Keratinocyte (primary cell): ENCODE results near the gene TOR4A. TPM values are rescaled to one million over a fixed set of nuclear protein-coding genes. Genes with fewer than 3 reads are reported as not detected.

Source experiments
- DNase-seq: peaks from one replicate; pipeline ENCODE4 v3.0.0-alpha.2; 2011; ENCODE audit warnings: low read depth, missing footprints, low spot score
- FAIRE-seq: peaks from 2 replicates; lab custom pipeline; 2011; peaks lifted over from hg19 to GRCh38; lab: Jason Lieb, UNC
- H2AFZ ChIP-seq: 2 replicates; pipeline ENCODE4 v1.6.0; 2012; ENCODE audit warnings: low read length, control low read depth, inconsistent platforms; ENCODE audit not compliant: control insufficient read depth
- H3K27ac ChIP-seq: 2 replicates; pipeline ENCODE4 v1.5.1; 2011; ENCODE audit warnings: low read length; ENCODE audit not compliant: control insufficient read depth, insufficient read depth
- H3K27me3 ChIP-seq: 3 replicates; pipeline ENCODE4 v1.6.0; 2011; ENCODE audit warnings: low read length; ENCODE audit not compliant: control insufficient read depth, insufficient read depth; ENCODE audit errors: extremely low read depth
- H3K36me3 ChIP-seq, 2 experiments: 2 replicates in 1 of 2; 3 replicates in 1 of 2; pipeline ENCODE4 v1.5.1; 2011; ENCODE audit warnings: low read length in 2 of 2, mild to moderate bottlenecking in 1 of 2; ENCODE audit not compliant: control insufficient read depth in 2 of 2, insufficient read depth in 2 of 2; ENCODE audit errors: extremely low read depth in 1 of 2
- H3K4me1 ChIP-seq: 3 replicates; pipeline ENCODE4 v1.5.1; 2011; ENCODE audit warnings: low read length; ENCODE audit not compliant: control insufficient read depth, insufficient read depth; ENCODE audit errors: extremely low read depth
- H3K4me2 ChIP-seq: 3 replicates; pipeline ENCODE4 v1.6.0; 2011; ENCODE audit warnings: low read depth, low read length; ENCODE audit not compliant: control insufficient read depth, insufficient read depth; ENCODE audit errors: extremely low read depth
- H3K4me3 ChIP-seq, 3 experiments: fragments of 200-600 bp in 1 of 3; sonication (generic) in 1 of 3; 2 replicates in 2 of 3; 3 replicates in 1 of 3; pipeline ENCODE4 v1.5.1; 2011 to 2016; ENCODE audit warnings: low read length in 3 of 3, mild to moderate bottlenecking in 3 of 3, control low read depth in 2 of 3, inconsistent platforms in 1 of 3, low read depth in 1 of 3, mixed read lengths in 1 of 3, mixed run types in 1 of 3, moderate library complexity in 1 of 3; ENCODE audit not compliant: control insufficient read depth in 2 of 3, insufficient read depth in 2 of 3; ENCODE audit errors: extremely low read depth in 1 of 3
- H3K79me2 ChIP-seq: 2 replicates; pipeline ENCODE4 v1.6.0; 2012; ENCODE audit warnings: low read length; ENCODE audit not compliant: control insufficient read depth, insufficient read depth
- H3K9ac ChIP-seq: 3 replicates; pipeline ENCODE4 v1.6.0; 2011; ENCODE audit warnings: low read length; ENCODE audit not compliant: control insufficient read depth, insufficient read depth; ENCODE audit errors: extremely low read depth
- H3K9me1 ChIP-seq: 3 replicates; pipeline ENCODE4 v1.6.0; 2011; ENCODE audit warnings: low read length; ENCODE audit not compliant: control insufficient read depth, insufficient read depth; ENCODE audit errors: extremely low read depth
- H3K9me3 ChIP-seq: 2 replicates; pipeline ENCODE4 v1.5.1; 2012; ENCODE audit warnings: low read depth, low read length; ENCODE audit not compliant: control insufficient read depth
- H4K20me1 ChIP-seq: 3 replicates; pipeline ENCODE4 v1.6.0; 2011; ENCODE audit warnings: low read length; ENCODE audit not compliant: control insufficient read depth, insufficient read depth; ENCODE audit errors: extremely low read depth
- EZH2 ChIP-seq: IDR thresholded peaks from one replicate; pipeline ENCODE4 v1.6.1; 2012; ENCODE audit warnings: inconsistent platforms, mild to moderate bottlenecking, low read length, moderate library complexity
- dilution Hi-C: fragments of 300-500 bp; cut with MboI; formaldehyde crosslinking; loops from one replicate; pipeline ENCODE4 v1.7.0; 2020; ENCODE audit warnings: low sequenced_read_pairs; ENCODE audit not compliant: extremely low pct_ligation_motif_present
- polyA plus RNA-seq, 5 experiments: library from polyadenylated mRNA; depleted of rRNA in 3 of 5; stranded (reverse) in 3 of 5; stranded (forward) in 1 of 5; unstranded in 1 of 5; fragments of >200 nt; gene quantifications; 1 replicate in 1 of 5; 2 replicates in 3 of 5; 3 replicates in 1 of 5; pipeline versions ENCODE4 v1.2.1 to v1.2.3, GENCODE V29; 2011 to 2012; ENCODE audit warnings: missing spikeins in 2 of 5, low read depth in 1 of 5, low replicate concordance in 1 of 5
- TF ChIP-seq, protein P1 (sequence below), 3 experiments: IDR thresholded peaks in 1 of 3; conservative IDR thresholded peaks in 1 of 3; optimal IDR thresholded peaks in 1 of 3; 2 replicates in 2 of 3; 3 replicates in 1 of 3; pipeline versions ENCODE3 to v1.5.1; 2011; ENCODE audit warnings: low read length in 3 of 3, mild to moderate bottlenecking in 3 of 3, moderate library complexity in 2 of 3, control low read depth in 1 of 3, inconsistent platforms in 1 of 3; ENCODE audit not compliant: insufficient read depth in 2 of 3; ENCODE audit errors: extremely low read depth in 1 of 3

The TOR4A gene
- polyA plus RNA-seq, 1 donor (not counting 4 experiments of a cell fraction or from before 2014, with no cell fraction given) = 5.8 TPM

DNA sequence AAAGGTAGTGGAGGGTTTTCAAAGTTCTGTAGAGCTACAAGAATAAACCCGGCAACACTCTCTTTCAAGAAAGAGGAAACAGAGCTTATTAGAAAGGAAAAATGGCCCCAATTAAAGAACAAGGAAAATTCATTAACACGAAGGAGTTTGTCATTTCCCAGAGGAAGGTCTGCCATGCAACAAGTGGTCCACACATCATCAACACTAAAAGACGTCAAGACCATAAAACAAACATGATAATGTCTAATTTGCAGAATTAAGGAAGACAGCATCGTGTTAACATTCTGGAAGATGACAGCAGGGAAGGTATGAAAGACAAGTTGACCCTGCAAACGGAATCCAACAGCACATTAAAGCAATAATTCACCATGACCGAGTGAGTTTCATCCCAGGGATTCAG is 53.2 kb downstream of the TOR4A start:
- Histone ChIP-seq H3K9me3 (no peaks in the 10 kb centered on the region), H3K4me1 (no peaks in the 10 kb centered on the region), H3K36me3 (no peaks in the 10 kb centered on the region), H3K4me2 (no peak overlapping the region), H3K9me1 (no peaks in the 10 kb centered on the region), H3K79me2 (no peaks in the 10 kb centered on the region), H3K27me3 (no peaks in the 10 kb centered on the region), H4K20me1 (no peaks in the 10 kb centered on the region), H3K27ac (no peak overlapping the region), H3K4me3 (no peak overlapping the region), H2AFZ (no peak overlapping the region), H3K9ac (no peak overlapping the region)
- DNase-seq (no peak), FAIRE-seq (no peak)
- dilution Hi-C loops = no loop called here
- TF ChIP-seq EZH2 = no peak
- TF ChIP-seq, protein P1, sequence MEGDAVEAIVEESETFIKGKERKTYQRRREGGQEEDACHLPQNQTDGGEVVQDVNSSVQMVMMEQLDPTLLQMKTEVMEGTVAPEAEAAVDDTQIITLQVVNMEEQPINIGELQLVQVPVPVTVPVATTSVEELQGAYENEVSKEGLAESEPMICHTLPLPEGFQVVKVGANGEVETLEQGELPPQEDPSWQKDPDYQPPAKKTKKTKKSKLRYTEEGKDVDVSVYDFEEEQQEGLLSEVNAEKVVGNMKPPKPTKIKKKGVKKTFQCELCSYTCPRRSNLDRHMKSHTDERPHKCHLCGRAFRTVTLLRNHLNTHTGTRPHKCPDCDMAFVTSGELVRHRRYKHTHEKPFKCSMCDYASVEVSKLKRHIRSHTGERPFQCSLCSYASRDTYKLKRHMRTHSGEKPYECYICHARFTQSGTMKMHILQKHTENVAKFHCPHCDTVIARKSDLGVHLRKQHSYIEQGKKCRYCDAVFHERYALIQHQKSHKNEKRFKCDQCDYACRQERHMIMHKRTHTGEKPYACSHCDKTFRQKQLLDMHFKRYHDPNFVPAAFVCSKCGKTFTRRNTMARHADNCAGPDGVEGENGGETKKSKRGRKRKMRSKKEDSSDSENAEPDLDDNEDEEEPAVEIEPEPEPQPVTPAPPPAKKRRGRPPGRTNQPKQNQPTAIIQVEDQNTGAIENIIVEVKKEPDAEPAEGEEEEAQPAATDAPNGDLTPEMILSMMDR (optimal IDR thresholded peaks at IDR 0.05 in 1 of 3, IDR thresholded peaks at IDR 0.05 in 1 of 3, conservative IDR thresholded peaks at IDR 0.05 in 1 of 3; ENCODE audit: extremely low read depth in 1 of 3, insufficient read depth in 2 of 3, low read length in 3 of 3) = no peak

DNA sequence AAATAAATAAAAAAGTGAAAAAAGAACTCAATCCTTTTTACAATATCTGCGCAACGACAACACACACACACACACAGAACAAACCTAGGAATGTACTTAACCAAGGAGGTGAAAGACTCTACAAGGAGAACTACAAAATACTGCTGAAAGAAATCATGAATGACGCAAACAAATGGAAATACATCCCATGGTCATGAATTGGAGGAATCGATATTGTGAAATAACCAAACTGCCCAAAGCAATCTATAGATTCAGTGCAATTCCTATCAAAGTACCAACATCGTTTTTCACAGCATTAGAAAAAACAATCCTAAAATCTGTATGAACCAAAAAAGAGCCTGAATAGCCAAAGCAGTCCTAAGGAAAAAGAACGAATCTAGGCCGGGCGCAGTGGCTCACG is 54.4 kb downstream of the TOR4A start:
- H3K4me1 ChIP-seq = no peaks in the 10 kb centered on the region
- no peak overlapping the region for H3K27ac ChIP-seq
- H3K79me2 ChIP-seq = no peaks in the 10 kb centered on the region
- DNase-seq (no peak), FAIRE-seq (no peak)
- H4K20me1 ChIP-seq = no peaks in the 10 kb centered on the region
- dilution Hi-C loops = no loop called here
- H3K27me3 ChIP-seq = no peaks in the 10 kb centered on the region
- H3K9ac ChIP-seq = no peak overlapping the region
- H3K36me3 ChIP-seq = no peaks in the 10 kb centered on the region
- no peaks in the 10 kb centered on the region for H3K9me1 ChIP-seq
- no peak overlapping the region for H2AFZ ChIP-seq
- no peak for TF ChIP-seq EZH2
- TF ChIP-seq, protein P1 (optimal IDR thresholded peaks at IDR 0.05 in 1 of 3, IDR thresholded peaks at IDR 0.05 in 1 of 3, conservative IDR thresholded peaks at IDR 0.05 in 1 of 3; ENCODE audit: extremely low read depth in 1 of 3, insufficient read depth in 2 of 3, low read length in 3 of 3) = no peak
- H3K4me3 ChIP-seq = no peak overlapping the region
- H3K9me3 ChIP-seq = no peaks in the 10 kb centered on the region
- no peak overlapping the region for H3K4me2 ChIP-seq

Other genes with a start within 250 kb of the TOR4A start
- 1.3 to 4.2 TPM (median 1.4 TPM) in 3 replicates for gene ABCA2, start 249.5 kb upstream of the TOR4A start, polyA plus RNA-seq
- gene FUT7, start 245.6 kb upstream of the TOR4A start, polyA plus RNA-seq = not detected in 3 replicates
- gene NPDC1, start 231.5 kb upstream of the TOR4A start, polyA plus RNA-seq = 9.8 to 23.8 TPM (median 10.6 TPM) in 3 replicates
- gene ENTPD2, start 223.7 kb upstream of the TOR4A start, polyA plus RNA-seq = 0.52 to 1.3 TPM (median 0.65 TPM) in 3 replicates
- gene SAPCD2, start 207.2 kb upstream of the TOR4A start, polyA plus RNA-seq = 0.90 to 1.6 TPM (median 1.2 TPM) in 3 replicates
- 2.7 to 4.3 TPM (median 4.3 TPM) in 3 replicates for gene UAP1L1, start 200.2 kb upstream of the TOR4A start, polyA plus RNA-seq
- gene MAN1B1, start 190.7 kb upstream of the TOR4A start, polyA plus RNA-seq = 31.4 to 48.2 TPM (median 34.3 TPM) in 3 replicates
- 29.7 to 93.1 TPM (median 35.3 TPM) in 3 replicates for gene DPP7, start 163.0 kb upstream of the TOR4A start, polyA plus RNA-seq
- 0.03 to 0.26 TPM (median 0.03 TPM) in 3 replicates for gene GRIN1, start 138.6 kb upstream of the TOR4A start, polyA plus RNA-seq
- gene LRRC26, start 107.7 kb upstream of the TOR4A start, polyA plus RNA-seq = not detected in 3 replicates
- gene TMEM210, start 105.7 kb upstream of the TOR4A start, polyA plus RNA-seq = not detected in 3 replicates
- gene ANAPC2, start 89.2 kb upstream of the TOR4A start, polyA plus RNA-seq = 11.9 to 24.0 TPM (median 13.8 TPM) in 3 replicates
- gene SSNA1, start 89.0 kb upstream of the TOR4A start, polyA plus RNA-seq = 45.3 to 63.2 TPM (median 56.7 TPM) in 3 replicates
- gene TPRN, start 77.0 kb upstream of the TOR4A start, polyA plus RNA-seq = 1.1 to 2.2 TPM (median 1.6 TPM) in 3 replicates
- gene TMEM203, start 72.1 kb upstream of the TOR4A start, polyA plus RNA-seq = 22.3 to 36.7 TPM (median 29.2 TPM) in 3 replicates
- gene NDOR1, start 72.0 kb upstream of the TOR4A start, polyA plus RNA-seq = 3.9 to 6.0 TPM (median 5.5 TPM) in 3 replicates
- 0.15 to 0.19 TPM in 2 of 3 replicates, not detected in the other for gene RNF208, start 55.5 kb upstream of the TOR4A start, polyA plus RNA-seq
- 0.80 to 1.8 TPM (median 1.2 TPM) in 3 replicates for gene CYSRT1, start 52.6 kb upstream of the TOR4A start, polyA plus RNA-seq
- gene RNF224, start 50.2 kb upstream of the TOR4A start, polyA plus RNA-seq = not detected in 3 replicates
- 0.03 TPM in 1 of 3 replicates, not detected in the others for gene SLC34A3, start 46.8 kb upstream of the TOR4A start, polyA plus RNA-seq
- 390 to 693 TPM (median 440 TPM) in 3 replicates for gene TUBB4B, start 36.4 kb upstream of the TOR4A start, polyA plus RNA-seq
- not detected in 3 replicates for gene STPG3, start 26.4 kb upstream of the TOR4A start, polyA plus RNA-seq
- gene NELFB, start 22.4 kb upstream of the TOR4A start, polyA plus RNA-seq = 25.1 to 40.2 TPM (median 35.0 TPM) in 3 replicates
- 0.43 to 2.4 TPM (median 2.2 TPM) in 3 replicates for gene NRARP, start 24.5 kb downstream of the TOR4A start, polyA plus RNA-seq
- gene EXD3, start 145.4 kb downstream of the TOR4A start, polyA plus RNA-seq = 1.5 to 5.4 TPM (median 1.9 TPM) in 3 replicates
- 0.07 to 0.33 TPM (median 0.09 TPM) in 3 replicates for gene NOXA1, start 145.7 kb downstream of the TOR4A start, polyA plus RNA-seq
- not detected in 3 replicates for gene ENTPD8, start 163.6 kb downstream of the TOR4A start, polyA plus RNA-seq
- gene NSMF, start 181.6 kb downstream of the TOR4A start, polyA plus RNA-seq = 29.5 to 46.6 TPM (median 33.1 TPM) in 3 replicates